LNCaP clone FGC (cell line): ENCODE results near the gene LASP1.

ENCODE experiments used
- DNase-seq: peaks from one replicate; pipeline ENCODE4 v3.0.0-alpha.2; 2011; ENCODE audit warnings: low read depth
- H3K4me3 ChIP-seq: 2 replicates; pipeline ENCODE4 v1.5.1; 2011; ENCODE audit warnings: mild to moderate bottlenecking, low read depth, low read length, control low read depth
- CTCF ChIP-seq: IDR thresholded peaks from 2 replicates; pipeline ENCODE4 v1.5.1; 2012; ENCODE audit warnings: mild to moderate bottlenecking; ENCODE audit not compliant: control insufficient read depth, insufficient read depth; ENCODE audit errors: extremely low read depth

Gene LASP1

GRCh38 chr17:38871247-38872015, 1.6 kb downstream of the LASP1 start:
- peak; percentile 59 for DNase-seq
- peak; percentile 38; the same call in 1 of the 2 replicates for TF ChIP-seq CTCF

GRCh38 chr17:38872027-38872511, 2.2 kb downstream of the LASP1 start:
- peak overlapping the region; percentile 99 for H3K4me3 ChIP-seq
- DNase-seq = no peak
- TF ChIP-seq CTCF = no peak

More at GRCh38 chr17:38871247-38872015, 1.6 kb downstream of the LASP1 start:
- peak overlapping the region; percentile 99 for H3K4me3 ChIP-seq

- no peak for DNase-seq
- no peak overlapping the region for H3K4me3 ChIP-seq
- TF ChIP-seq CTCF = no peak
These were observed 3.0 kb downstream of the LASP1 start for GRCh38 chr17:38872671-38873385.

- no peak overlapping the region for H3K4me3 ChIP-seq
- no peak for DNase-seq
- TF ChIP-seq CTCF = no peak
These were observed 4.0 kb downstream of the LASP1 start for GRCh38 chr17:38873640-38874380.

GRCh38 chr17:38874505-38875400, 4.9 kb downstream of the LASP1 start:
- no peak for DNase-seq
- no peak for TF ChIP-seq CTCF
- H3K4me3 ChIP-seq = no peak overlapping the region
